Measurements from ENCODE around the gene UBQLN4. TPM values are rescaled to one million over a fixed set of nuclear protein-coding genes. Genes with fewer than 3 reads are reported as not detected.

Gene UBQLN4
- total and polyA plus RNA-seq, 2 of the 4 experiments (the other 2 are of a cell fraction): 8.8 to 21.6 TPM

- peak overlapping the region in 1 of 2 experiments; percentile 61; a peak in 1 of 4 replicates for H4K8ac ChIP-seq (ENCODE audit: low read depth in 2 of 2, low read length in 2 of 2)
- peaks cover 37% of the 10 kb centered on the region for H3K36me3 ChIP-seq (ENCODE audit: control insufficient read depth, insufficient read depth, low read length)
- no peak overlapping the region for H3K18ac ChIP-seq (ENCODE audit: low read depth, low read length)
- H3K4ac ChIP-seq (ENCODE audit: low read depth, low read length): no peak overlapping the region
- H3K23ac ChIP-seq (ENCODE audit: low read depth, low read length): peak overlapping the region; percentile 73; the same call in 1 of the 2 replicates
- dilution Hi-C loops (cut with HindIII; ENCODE audit: low sequenced_read_pairs, unreplicated experiment) (no loop called here), intact Hi-C loops (cut with micrococcal nuclease) (no loop called here), in situ Hi-C loops (cut with MboI; ENCODE audit: low sequenced_read_pairs) (no loop called here)
- WGBS, 2 experiments (ENCODE audit: extremely low coverage in 2 of 2, insufficient read length in 1 of 2): 83% methylated on average over 4 of the region's 19 CpGs; no CpG with 5 or more reads in 1 of the 2 experiments
- H2AK9ac ChIP-seq (replicated peaks; ENCODE audit: low read depth, low read length, poor library complexity): peak overlapping the region; percentile 44
- no peak overlapping the region for H2BK15ac ChIP-seq (ENCODE audit: low read depth, low read length)
- H4K20me1 ChIP-seq (ENCODE audit: insufficient read depth, low read length): peaks cover 45% of the 10 kb centered on the region
- H2BK5ac ChIP-seq (ENCODE audit: low read depth, low read length, poor library complexity, severe bottlenecking): no peak overlapping the region
- H3K4me1 ChIP-seq (ENCODE audit: control insufficient read depth, insufficient read depth, low read length): peaks cover 26% of the 10 kb centered on the region
- no peak overlapping the region for H2BK120ac ChIP-seq (ENCODE audit: low read depth, low read length)
- no peak overlapping the region for H3K9ac ChIP-seq (ENCODE audit: low read depth, low read length)
- no peak for TF ChIP-seq POLR2A (IDR thresholded peaks at IDR 0.05; ENCODE audit: low read depth, low read length)
- no peak for TF ChIP-seq RFX5 (IDR thresholded peaks at IDR 0.05; ENCODE audit: low read depth, low read length)
- no peak for TF ChIP-seq CEBPB (IDR thresholded peaks at IDR 0.05; ENCODE audit: low read depth, low read length)
- TF ChIP-seq, protein P1, sequence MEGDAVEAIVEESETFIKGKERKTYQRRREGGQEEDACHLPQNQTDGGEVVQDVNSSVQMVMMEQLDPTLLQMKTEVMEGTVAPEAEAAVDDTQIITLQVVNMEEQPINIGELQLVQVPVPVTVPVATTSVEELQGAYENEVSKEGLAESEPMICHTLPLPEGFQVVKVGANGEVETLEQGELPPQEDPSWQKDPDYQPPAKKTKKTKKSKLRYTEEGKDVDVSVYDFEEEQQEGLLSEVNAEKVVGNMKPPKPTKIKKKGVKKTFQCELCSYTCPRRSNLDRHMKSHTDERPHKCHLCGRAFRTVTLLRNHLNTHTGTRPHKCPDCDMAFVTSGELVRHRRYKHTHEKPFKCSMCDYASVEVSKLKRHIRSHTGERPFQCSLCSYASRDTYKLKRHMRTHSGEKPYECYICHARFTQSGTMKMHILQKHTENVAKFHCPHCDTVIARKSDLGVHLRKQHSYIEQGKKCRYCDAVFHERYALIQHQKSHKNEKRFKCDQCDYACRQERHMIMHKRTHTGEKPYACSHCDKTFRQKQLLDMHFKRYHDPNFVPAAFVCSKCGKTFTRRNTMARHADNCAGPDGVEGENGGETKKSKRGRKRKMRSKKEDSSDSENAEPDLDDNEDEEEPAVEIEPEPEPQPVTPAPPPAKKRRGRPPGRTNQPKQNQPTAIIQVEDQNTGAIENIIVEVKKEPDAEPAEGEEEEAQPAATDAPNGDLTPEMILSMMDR (conservative IDR thresholded peaks at IDR 0.05; ENCODE audit: low read depth, low read length): no peak
- TF ChIP-seq, protein P2, sequence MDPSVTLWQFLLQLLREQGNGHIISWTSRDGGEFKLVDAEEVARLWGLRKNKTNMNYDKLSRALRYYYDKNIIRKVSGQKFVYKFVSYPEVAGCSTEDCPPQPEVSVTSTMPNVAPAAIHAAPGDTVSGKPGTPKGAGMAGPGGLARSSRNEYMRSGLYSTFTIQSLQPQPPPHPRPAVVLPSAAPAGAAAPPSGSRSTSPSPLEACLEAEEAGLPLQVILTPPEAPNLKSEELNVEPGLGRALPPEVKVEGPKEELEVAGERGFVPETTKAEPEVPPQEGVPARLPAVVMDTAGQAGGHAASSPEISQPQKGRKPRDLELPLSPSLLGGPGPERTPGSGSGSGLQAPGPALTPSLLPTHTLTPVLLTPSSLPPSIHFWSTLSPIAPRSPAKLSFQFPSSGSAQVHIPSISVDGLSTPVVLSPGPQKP (IDR thresholded peaks at IDR 0.05; ENCODE audit: borderline replicate concordance, low read depth, low read length): no peak
- no peak for TF ChIP-seq FOS (IDR thresholded peaks at IDR 0.05; ENCODE audit: low read depth, low read length)
- no peak for TF ChIP-seq SMC3 (IDR thresholded peaks at IDR 0.05; ENCODE audit: low read depth, low read length)
- no peak for TF ChIP-seq BHLHE40 (IDR thresholded peaks at IDR 0.05; ENCODE audit: low read depth, low read length)
- TF ChIP-seq RCOR1 (IDR thresholded peaks at IDR 0.05; ENCODE audit: insufficient replicate concordance, low read length): no peak
- no peak for TF ChIP-seq USF2 (IDR thresholded peaks at IDR 0.05; ENCODE audit: low read depth, low read length)
- TF ChIP-seq NFE2L2 (IDR thresholded peaks at IDR 0.05; ENCODE audit: low read depth, low read length): no peak
- no peak for TF ChIP-seq RAD21 (IDR thresholded peaks at IDR 0.05; ENCODE audit: low read length)
- no peak for TF ChIP-seq MAFK (IDR thresholded peaks at IDR 0.05; ENCODE audit: low read depth, low read length)
- TF ChIP-seq MAZ (IDR thresholded peaks at IDR 0.05; ENCODE audit: borderline replicate concordance, low read depth, low read length): no peak
- TF ChIP-seq CHD1 (IDR thresholded peaks at IDR 0.05; ENCODE audit: low read depth, low read length): no peak
- no peak for TF ChIP-seq MXI1 (IDR thresholded peaks at IDR 0.05; ENCODE audit: borderline replicate concordance, low read depth, low read length)
- H3K27ac ChIP-seq (ENCODE audit: insufficient read depth, low read length): no peak overlapping the region
- H2AK5ac ChIP-seq (ENCODE audit: low read depth, low read length): 0 out of 2 replicates have a peak overlapping the region, but pooled peaks have one; percentile 14
- H3K79me1 ChIP-seq (ENCODE audit: low read depth in 1 of 2, low read length in 2 of 2): peaks cover 37 to 85% of the 10 kb centered on the region in 2 experiments
- H3K56ac ChIP-seq (ENCODE audit: extremely low read depth, insufficient read depth, low read length): no peak overlapping the region
- no peaks in the 10 kb centered on the region for H3K9me3 ChIP-seq (ENCODE audit: control insufficient read depth, insufficient read depth, low read length)
- H3K4me3 ChIP-seq (ENCODE audit: insufficient read depth, low read depth, low read length): no peak overlapping the region
- H3K9me1 ChIP-seq (ENCODE audit: insufficient read depth, low read length): peaks cover 17% of the 10 kb centered on the region
- no peak overlapping the region; the same call in 1 of the 2 replicates for H3K4me2 ChIP-seq (ENCODE audit: low read depth, low read length)
- ATAC-seq (ENCODE audit: low read depth) (no peak), DNase-seq (no peak)
- no peak overlapping the region for H2AFZ ChIP-seq (replicated peaks; ENCODE audit: low read length, poor library complexity)
- BruUV-seq (replicated peaks): no TSS peak
- no peaks in the 10 kb centered on the region for H3K27me3 ChIP-seq (ENCODE audit: control insufficient read depth, insufficient read depth, low read length)
- no peak overlapping the region for H4K91ac ChIP-seq (ENCODE audit: insufficient read depth, low read depth, low read length)
- H3K14ac ChIP-seq (replicated peaks; ENCODE audit: low read depth, low read length): no peak overlapping the region
- no peak overlapping the region for H4K5ac ChIP-seq (ENCODE audit: low read depth, low read length)
- CTCF ChIA-PET: no interaction called here
- H2BK20ac ChIP-seq (ENCODE audit: low read depth, low read length): no peak overlapping the region
- POLR2A ChIA-PET (ENCODE audit: unreplicated experiment): no interaction called here
These were observed 23.8 kb upstream of the UBQLN4 start for GRCh38 chr1:156077430-156077760.
